Body of pancreas (tissue), 4 donors: ENCODE data around the gene CDC14B. TPM values are rescaled to one million over a fixed set of nuclear protein-coding genes. Genes with fewer than 3 reads are reported as not detected.
A peak's percentile ranks its signal among the peaks of the same experiment; 100 is the strongest.

ENCODE experiments used
- ATAC-seq: fragments of 150-250 bp; one replicate; pipeline ENCODE4 v1.9.1; 2016
- DNase-seq, 4 donors: peaks; one replicate each; pipeline ENCODE4 v3.0.0-alpha.2; 2019
- H3K27ac ChIP-seq, 4 donors: fragments of 200-600 bp; sonication (generic); 1 replicate in 3 of 4; 2 replicates in 1 of 4; pipeline versions ENCODE4 v1.5.1 to v1.6.1; 2016 to 2019; ENCODE audit warnings: mild to moderate bottlenecking in 1 of 4, mixed read lengths in 1 of 4, moderate library complexity in 1 of 4
- H3K27me3 ChIP-seq, 2 donors: fragments of 200-600 bp; sonication (generic); one replicate each; pipeline ENCODE4 v1.6.0; 2016; ENCODE audit warnings: mild to moderate bottlenecking in 1 of 2
- H3K36me3 ChIP-seq, 2 donors: fragments of 200-600 bp; sonication (generic); replicated peaks in 1 of 2; 2 replicates each; pipeline ENCODE4 v1.5.1; 2016; ENCODE audit warnings: low read depth in 2 of 2; ENCODE audit not compliant: insufficient read depth in 1 of 2
- H3K4me1 ChIP-seq: fragments of 200-600 bp; sonication (generic); one replicate; pipeline ENCODE4 v1.6.0; 2016
- H3K4me3 ChIP-seq, 2 donors: fragments of 200-600 bp; sonication (generic); 1 replicate in 1 of 2; 2 replicates in 1 of 2; pipeline ENCODE4 v1.5.1; 2016 to 2019
- H3K9me3 ChIP-seq, 3 donors: fragments of 200-600 bp; sonication (generic); 1 replicate in 2 of 3; 2 replicates in 1 of 3; pipeline ENCODE4 v1.5.1; 2016
- CTCF ChIP-seq, 7 experiments: fragments of 450-650 bp in 4 of 7; fragments of 200-600 bp in 3 of 7; sonication (generic) in 3 of 7; IDR thresholded peaks; one replicate each; pipeline ENCODE4 v1.5.1; 2016 to 2019; ENCODE audit warnings: antibody characterized with exemption in 7 of 7
- POLR2A ChIP-seq, 3 donors: fragments of 450-650 bp; IDR thresholded peaks; one replicate each; pipeline ENCODE4 v1.6.1; 2016; ENCODE audit warnings: antibody characterized with exemption in 3 of 3, mild to moderate bottlenecking in 2 of 3
- WGBS, 2 donors: methylation state at CpG; one replicate each; pipeline ENCODE4 v1.1.5; 2017; 5-methylcytosine and 5-hydroxymethylcytosine counted together
- intact Hi-C: fragments of 100-400 bp; cut with DNase I; formaldehyde crosslinking; loops from one replicate; pipeline ENCODE4 v1.15.1; 2023
- total RNA-seq, 2 donors: library from RNA; depleted of rRNA; stranded (reverse); fragments of >200 nt; gene quantifications; one replicate each; pipeline ENCODE4 v1.1.0, GENCODE V29; 2016

Gene CDC14B
- total RNA-seq, 2 donors from 2014 or later: 10.9 to 16.1 TPM

- H3K9me3 ChIP-seq: no peaks in the 10 kb centered on the region
- WGBS, 2 donors: 66 to 71% methylated on average over 8 of the region's 8 CpGs
- ATAC-seq (peak; percentile 55), DNase-seq (no peak)
- H3K4me1 ChIP-seq: peaks cover 10% of the 10 kb centered on the region
- H3K27ac ChIP-seq: peak overlapping the region in 1 of 4 donors; percentile 35
- no peaks in the 10 kb centered on the region for H3K36me3 ChIP-seq
- intact Hi-C loops: no loop called here
- no peak for TF ChIP-seq CTCF (IDR thresholded peaks at IDR 0.05)
- TF ChIP-seq POLR2A (IDR thresholded peaks at IDR 0.05): no peak
- H3K27me3 ChIP-seq: no peaks in the 10 kb centered on the region
- H3K4me3 ChIP-seq: no peak overlapping the region
These were observed 16.2 kb downstream of the CDC14B start for GRCh38 chr9:96603305-96604003.

- no peak for TF ChIP-seq CTCF (IDR thresholded peaks at IDR 0.05)
- TF ChIP-seq POLR2A (IDR thresholded peaks at IDR 0.05): no peak
- ATAC-seq: no peak
- 78 to 81% methylated on average over 5 of the region's 5 CpGs for WGBS, 2 donors
These were observed 20.3 kb downstream of the CDC14B start for GRCh38 chr9:96599298-96599697.

GRCh38 chr9:96596601-96597111 is 23.0 kb downstream of the CDC14B start:
- Histone ChIP-seq H3K4me1 (peaks cover 6% of the 10 kb centered on the region), H3K27ac (no peak overlapping the region), H3K27me3 (no peaks in the 10 kb centered on the region), H3K36me3 (no peaks in the 10 kb centered on the region), H3K9me3 (no peaks in the 10 kb centered on the region), H3K4me3 (no peak overlapping the region)
- ATAC-seq: no peak
- no peak for DNase-seq
- intact Hi-C loops: no loop called here
- TF ChIP-seq CTCF (IDR thresholded peaks at IDR 0.05) (no peak), POLR2A (IDR thresholded peaks at IDR 0.05) (no peak)
- 94% methylated on average over 5 of the region's 5 CpGs for WGBS, 2 donors

More at GRCh38 chr9:96599298-96599697, 20.3 kb downstream of the CDC14B start:
- H3K4me3 ChIP-seq: no peak overlapping the region
- no peak for DNase-seq
- peaks cover 10% of the 10 kb centered on the region for H3K4me1 ChIP-seq
- intact Hi-C loops: no loop called here
- no peak overlapping the region for H3K27ac ChIP-seq
- H3K9me3 ChIP-seq: no peaks in the 10 kb centered on the region
- H3K36me3 ChIP-seq: no peaks in the 10 kb centered on the region
- no peaks in the 10 kb centered on the region for H3K27me3 ChIP-seq

GRCh38 chr9:96587338-96588315 is 32.0 kb downstream of the CDC14B start:
- Histone ChIP-seq H3K9me3 (no peaks in the 10 kb centered on the region), H3K36me3 (no peaks in the 10 kb centered on the region), H3K4me3 (no peak overlapping the region), H3K4me1 (no peaks in the 10 kb centered on the region), H3K27ac (no peak overlapping the region), H3K27me3 (no peaks in the 10 kb centered on the region)
- WGBS, 2 donors: 88 to 91% methylated on average over 12 of the region's 12 CpGs
- TF ChIP-seq POLR2A (IDR thresholded peaks at IDR 0.05): no peak
- TF ChIP-seq CTCF (IDR thresholded peaks at IDR 0.05): no peak
- ATAC-seq (no peak), DNase-seq (no peak)
- intact Hi-C loops: no loop called here
